Stimulated activated CD8-positive, alpha-beta memory T cell treated with anti-CD3 and anti-CD28 coated beads, Interleukin-7, amount 100 ng/mL, for 48 hours (primary cell): ENCODE results near the gene UBAP1.
A peak's percentile ranks its signal among the peaks of the same experiment; 100 is the strongest.
"Not testable (repeated sequence)": the region's sequence is repeated elsewhere in the genome, so short reads cannot be mapped to it uniquely, and the experiment has no call there.

ENCODE experiments used
- DNase-seq, 2 donors: peaks; one replicate each; pipeline ENCODE4 v3.0.0-alpha.2; 2020; ENCODE audit warnings: low read depth in 1 of 2; ENCODE audit errors: extremely low read depth in 1 of 2

Gene UBAP1

DNA sequence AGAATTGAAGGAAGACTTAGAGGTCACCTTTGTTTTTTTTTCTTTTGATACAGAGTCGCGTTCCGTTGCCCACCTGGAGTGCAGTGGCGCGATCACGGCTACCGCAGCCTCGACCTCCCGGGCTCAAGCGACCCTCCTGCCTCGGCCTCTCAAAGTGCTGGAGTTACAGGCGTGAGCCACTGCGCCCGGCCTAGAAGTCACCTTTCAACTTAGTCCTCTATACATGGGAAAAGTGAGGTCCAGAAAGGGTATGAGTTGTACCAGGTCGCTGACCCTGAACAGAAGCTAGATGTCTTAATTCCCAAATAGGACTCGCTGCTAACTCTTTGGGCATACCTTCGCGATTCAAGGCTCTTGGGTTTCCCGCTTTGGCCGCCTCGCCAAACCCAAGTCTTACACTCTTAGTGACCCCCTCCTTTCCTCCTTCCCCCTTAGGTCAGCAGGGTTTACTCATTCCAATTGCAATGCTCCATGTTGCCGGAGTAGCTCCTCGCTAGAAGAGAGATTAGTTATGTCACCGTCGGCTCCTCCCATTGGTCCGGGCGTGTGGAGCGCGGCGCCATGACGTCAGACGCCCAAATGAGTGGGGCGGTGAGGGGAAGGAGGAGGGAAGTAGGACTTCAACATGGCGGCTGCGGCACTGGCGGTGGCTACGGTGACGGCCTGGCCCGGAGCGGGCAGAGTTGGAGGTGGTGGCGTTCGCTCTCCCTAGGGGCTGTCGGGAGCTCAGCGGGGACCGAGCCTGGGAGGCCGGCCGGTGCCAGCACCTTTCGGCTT is at the start of gene UBAP1:
Gene UBAP1, plus strand, starts transcription at position 608 of the 777 bp plus-strand sequence. CDS start 41,872 bp downstream, outside the sequence.
- peak; percentile 88 to 93 for DNase-seq

DNA sequence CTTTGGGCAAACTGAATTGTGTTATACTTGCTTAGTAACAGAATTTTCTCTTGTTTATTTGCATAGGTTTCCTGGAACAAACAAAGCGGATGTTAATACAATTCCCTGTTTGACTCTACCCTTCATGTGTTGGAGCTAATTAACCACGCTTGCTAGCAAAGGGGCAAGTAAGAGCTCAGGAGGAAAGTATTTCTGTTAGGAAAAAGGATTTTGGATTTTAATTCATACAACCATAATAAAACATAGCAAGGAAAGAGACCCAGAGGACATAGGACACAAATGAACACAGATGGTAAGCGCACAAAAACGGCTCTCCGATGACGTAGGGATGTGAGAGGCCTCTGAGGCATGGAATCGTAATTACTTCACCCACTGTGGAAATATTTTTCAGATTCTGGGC is 47.3 kb upstream of the UBAP1 start:
- no peak for DNase-seq

DNA sequence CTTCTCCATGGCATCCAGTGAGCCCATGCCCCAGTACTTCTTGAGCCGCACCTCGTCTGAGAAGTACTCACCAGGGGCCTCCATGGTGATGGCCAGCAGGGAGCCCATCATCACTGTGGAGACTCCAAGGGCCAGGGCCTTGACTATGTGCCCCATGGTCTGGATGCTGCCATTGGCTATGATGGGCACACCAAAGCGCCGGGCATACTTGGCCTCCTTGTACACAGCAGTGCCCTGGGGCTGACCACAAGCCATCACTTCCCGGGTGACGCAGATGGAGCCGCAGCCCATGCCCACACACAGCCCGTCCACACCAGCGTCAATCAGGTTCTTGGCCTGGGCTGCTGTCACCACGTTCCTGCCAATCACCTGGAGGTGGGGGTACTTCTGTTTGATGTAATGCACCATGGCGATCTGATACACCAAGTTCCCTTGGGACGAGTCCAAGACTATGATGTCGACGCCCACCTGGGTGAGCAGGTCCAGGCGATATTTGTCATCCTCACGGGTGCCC is 45.4 kb upstream of the UBAP1 start:
- DNase-seq: no peak

DNA sequence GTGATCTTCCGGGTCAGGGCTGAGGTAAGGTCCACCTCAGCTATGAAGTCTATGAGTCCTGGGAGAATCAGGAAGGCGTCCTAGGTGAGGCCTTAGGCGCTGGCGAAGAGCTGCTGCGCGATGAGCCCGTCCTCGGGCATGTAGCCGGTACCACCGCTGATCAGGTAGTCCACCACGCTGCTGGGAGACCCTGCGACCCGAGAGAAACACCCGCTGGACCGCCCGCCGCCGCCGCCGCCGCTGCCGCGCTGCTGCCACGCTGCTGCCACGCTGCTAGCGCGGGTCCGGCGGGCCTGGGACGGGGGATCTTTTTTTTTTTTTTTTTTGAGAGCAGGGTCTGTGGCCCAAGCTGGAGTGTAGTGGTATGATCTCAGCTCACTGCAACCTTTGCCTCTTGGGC is 44.3 kb upstream of the UBAP1 start:
- no peak for DNase-seq

DNA sequence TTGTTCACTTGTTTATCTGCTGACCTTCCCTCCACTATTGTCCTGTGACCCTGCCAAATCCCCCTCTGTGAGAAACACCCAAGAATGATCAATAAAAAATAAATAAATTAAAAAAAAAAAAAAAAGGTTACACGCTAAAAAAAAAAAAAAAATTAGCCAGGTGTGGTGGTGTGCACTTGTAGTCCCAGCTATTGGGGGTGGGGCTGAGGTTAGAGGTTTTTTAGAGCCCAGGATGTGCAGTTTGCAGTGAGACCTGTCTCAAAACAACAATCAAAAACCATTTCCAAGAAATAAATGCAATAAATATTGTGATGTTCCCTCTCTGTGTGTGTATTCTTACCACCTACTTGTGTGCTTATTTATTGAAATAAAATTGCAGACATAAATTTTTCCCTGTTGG is 40.2 kb upstream of the UBAP1 start:
- not testable (repeated sequence) for DNase-seq

DNA sequence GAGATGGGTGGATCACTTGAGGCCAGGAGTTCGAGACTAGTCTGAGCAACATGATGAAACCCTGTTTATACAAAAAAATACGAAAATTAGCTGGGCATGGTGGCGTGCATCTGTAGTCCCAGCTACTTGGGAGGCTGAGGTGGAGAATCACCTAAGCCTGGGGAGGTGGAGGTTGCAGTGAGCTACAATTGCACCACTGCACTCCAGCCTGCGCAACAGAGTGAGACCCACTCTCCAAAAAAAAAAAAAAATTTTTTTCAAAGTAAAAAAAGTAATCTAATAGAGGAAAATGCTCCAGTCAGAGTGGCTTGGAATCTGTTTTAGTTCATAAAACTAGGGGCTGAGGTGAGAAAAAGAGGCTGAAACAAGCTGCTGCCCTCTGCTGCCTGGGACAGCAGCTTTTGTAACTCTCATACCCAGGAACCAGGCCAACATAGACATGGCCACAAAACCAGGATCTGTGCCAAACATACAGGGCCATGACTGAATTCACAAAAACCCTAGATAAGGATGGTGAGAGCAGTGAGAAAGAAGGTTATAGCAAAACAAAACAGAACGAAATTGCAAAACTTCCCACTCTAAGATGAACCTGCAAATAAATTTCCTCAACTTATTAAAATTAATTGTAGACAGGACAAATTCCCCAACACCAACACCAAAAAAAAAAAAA is 39.2 kb upstream of the UBAP1 start:
- DNase-seq: no peak

DNA sequence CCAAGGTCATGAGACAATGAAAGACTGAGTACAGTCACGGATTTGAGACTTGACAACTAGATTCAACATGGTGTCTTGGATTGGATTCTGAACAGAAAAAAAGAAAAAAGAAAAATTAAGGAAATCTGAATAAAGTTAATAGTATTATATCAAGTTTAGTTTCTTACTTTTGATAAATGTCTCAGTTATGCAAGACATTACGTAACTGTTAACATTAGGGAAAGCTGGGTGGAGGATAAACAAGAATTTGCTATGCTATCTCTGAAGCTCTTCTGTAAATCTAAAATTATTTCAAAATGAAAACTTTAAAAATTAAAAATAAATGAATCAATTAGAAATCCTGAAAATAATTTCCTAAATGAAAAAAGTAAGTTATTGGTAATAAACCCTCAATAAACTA is 38.0 kb upstream of the UBAP1 start:
- no peak for DNase-seq

DNA sequence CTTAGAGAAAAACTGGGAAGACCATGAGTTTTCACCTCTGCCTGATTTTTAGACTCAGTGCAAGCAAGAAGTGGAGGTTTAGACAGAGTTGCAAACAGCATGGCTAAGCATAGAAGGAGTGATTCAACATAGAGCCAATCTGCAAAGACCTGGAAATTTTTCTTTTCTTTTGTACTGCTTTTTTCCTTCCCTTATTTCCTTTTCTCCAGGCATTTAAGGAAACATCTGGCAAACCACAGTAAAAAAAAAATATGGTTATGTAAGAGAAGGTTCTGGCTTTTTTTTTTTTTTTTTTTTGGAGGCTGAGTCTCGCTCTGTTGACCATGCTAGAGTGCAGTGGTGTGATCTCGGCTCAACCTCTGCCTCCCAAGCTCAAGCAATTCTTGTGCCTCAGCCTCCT is 35.7 kb upstream of the UBAP1 start:
- no peak for DNase-seq

DNA sequence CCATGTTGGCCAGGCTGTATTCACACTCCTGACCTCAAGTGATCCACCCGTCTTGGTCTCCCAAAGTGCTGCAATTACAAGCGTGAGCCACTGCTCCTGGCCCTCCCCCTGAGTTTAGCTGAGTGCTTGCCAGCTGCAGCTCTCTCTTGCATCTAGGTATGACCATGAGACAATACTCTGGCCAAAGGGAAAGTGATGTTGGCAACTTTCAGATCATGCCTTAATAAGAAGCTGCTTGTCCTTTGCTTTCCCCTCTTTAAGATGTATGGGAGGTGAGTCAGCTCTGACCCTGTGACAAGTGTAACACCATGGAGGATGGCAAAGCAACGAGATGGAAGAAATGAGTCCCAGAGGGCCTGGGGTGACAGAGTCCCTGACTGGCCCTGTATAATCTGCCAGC is 33.7 kb upstream of the UBAP1 start:
- DNase-seq: no peak

DNA sequence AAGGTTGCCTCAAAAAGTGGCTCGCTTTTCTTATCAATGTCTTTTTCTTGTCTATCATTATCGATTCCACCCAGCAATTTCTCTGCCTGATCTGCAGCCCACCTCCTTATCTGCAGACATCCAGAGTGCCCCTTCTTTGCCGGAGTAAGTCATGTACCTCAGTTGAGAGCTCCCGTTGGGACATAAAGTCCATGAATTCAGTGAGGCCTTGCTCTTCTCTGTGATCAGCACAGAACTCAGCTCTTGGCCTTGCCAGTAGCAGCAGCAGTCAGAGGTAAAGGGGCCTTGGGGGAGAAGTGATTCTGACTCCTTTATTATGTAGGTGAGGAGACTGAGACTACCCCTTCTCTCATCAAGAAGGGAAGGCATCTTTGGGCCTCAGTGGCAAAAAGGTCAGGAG is 27.4 kb upstream of the UBAP1 start:
- DNase-seq: no peak

DNA sequence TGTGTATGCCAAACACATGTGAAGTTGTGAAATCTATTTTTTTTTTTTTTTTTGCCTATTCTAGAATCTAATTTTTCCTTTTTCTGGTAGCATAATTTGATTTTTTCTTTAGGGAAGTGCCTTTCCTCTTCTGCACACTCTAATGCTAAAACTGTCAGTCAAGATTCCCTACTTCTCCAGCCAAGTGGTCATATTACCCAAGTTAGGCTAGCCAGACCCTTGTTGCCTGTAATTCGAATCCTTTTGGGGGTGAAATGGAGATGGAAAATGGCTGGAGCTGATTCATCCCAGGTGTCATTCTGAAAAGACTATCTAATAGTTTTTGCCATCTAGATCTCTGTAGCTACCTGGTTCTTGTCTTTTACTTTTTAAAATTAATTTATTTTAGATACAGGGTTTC is 24.8 kb upstream of the UBAP1 start:
- no peak for DNase-seq

DNA sequence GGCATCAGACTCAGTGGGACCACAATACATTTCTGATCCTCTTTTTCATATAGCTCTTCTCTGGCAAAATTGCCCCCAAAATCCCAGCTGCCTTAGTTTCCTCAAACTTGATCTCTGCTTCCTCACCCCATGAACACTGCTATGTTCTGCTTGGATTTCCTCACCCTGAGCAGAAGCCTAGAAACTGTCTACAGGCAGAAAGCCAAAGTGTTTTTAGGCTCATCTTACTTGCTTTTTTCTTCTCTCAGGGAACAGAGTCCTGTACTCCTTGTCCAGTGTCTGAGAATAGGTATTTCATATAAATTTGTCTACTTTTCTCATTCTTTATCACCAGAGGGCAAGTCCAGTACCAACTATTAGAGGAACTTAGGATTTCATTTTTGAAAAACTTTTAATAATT is 21.5 kb upstream of the UBAP1 start:
- no peak for DNase-seq

DNA sequence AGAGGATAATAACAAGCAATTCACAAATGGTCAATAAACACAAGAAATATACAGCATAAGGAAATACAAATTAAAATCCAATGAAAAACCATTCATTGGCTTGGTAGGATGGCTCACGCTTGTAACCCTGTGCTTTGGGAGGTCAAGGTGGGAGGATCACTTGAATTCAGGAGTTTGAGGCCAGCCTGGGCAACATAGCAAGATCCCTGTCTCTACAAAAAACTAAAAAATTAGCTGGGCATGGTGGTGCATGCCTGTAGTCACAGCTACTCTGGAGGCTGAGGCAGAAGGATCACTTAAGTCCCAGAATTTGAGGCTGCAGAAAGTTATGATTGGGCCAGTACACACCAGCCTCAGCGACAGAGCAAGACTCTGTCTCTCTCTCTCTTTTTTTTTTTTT is 20.9 kb upstream of the UBAP1 start:
- no peak for DNase-seq

DNA sequence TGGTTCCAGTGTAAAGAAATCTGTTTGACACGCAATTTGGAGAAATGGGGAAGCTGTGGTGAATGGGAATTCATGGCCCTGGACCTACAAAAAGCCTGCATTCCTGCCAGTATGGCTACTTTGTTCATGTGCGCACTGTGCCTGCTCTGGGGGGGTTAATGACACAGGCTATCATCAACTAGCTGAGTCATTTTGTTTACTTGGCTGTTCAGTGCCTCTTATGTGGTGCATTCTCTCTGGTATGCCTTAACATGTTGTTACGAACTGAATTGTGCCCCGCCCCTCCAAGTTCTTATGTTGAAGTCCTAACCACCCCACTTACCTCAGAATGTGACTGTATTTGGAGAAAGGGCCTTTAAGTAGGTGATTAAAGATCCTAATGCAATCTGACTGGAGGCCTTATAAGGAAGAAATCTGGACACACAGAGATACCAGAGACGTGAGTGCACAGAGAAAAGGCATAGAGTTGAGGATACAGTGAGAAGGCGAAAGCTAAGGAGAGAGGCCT is 20.4 kb upstream of the UBAP1 start:
- DNase-seq: no peak

DNA sequence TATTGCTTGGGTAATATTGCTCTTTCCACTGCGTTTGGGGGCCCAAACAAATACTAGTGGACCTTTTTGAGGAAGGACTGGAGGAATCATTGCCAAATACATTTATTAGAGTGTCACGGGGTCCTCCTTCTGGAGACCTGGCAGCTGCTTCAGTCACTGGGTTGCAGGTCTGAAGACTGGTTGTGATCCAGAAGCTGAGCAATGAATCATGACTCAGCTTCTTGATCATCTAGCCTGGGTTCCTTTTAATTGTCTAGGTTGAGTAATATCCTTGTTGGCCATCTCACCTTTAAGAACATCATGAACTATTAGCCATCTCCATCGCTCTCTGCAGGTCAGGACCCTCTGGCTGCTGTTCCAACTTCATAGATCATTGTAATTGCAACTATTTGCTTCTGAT is 15.4 kb upstream of the UBAP1 start:
- DNase-seq: no peak

DNA sequence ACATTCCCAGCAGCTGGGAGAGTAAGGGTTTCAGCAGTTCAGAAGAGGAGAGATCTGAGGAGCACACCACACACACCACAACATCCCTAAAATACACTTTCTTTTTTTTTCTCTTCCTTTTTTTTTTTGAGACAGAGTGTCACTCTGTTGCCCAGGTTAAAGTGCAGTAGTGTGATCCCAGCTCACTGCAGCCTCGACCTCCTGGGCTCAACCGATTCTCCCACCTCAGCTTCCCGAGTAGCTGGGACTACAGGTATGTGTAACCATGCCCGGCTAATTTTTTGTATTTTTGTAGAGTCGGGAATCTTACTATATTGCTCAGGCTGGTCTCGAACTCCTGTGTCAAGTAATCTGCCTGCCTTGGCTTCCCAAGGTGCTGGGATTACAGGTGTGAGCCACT is 9.7 kb upstream of the UBAP1 start:
- DNase-seq: no peak

DNA sequence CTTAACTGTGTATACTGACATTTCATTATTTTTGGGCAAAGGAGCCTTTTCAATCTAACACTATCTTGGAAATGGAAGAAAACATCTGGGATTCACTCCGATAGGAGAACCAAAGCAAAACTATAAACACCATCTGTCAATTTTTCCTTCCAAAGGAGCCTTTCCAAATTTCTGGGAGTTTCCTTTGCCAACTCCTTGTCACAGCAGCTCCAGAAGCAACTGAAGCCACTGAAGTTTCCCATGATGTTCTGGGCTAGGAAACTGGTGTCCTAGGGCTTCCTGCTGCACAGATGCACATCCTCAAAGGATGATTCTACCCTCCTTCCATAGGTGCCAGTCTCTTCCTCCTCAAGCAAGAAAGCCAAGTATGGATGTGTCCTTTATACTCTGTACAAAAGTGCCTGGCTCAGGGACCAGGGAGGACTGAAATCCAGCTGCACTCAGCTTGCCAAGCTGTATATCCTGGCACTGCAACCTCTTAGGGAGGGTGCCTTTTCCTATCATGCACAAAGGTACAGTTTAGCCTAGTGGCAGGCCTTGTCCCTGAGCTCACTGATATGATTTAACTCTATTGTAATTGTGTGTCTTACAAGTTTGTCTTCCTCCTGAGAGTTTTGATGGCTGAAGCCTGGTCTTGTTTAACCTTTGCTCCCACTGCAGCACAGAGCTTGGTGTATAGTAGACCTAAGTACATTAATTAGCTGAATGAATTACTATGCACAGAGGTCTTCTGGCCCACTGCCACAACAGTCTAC is 8.4 kb upstream of the UBAP1 start:
- DNase-seq: no peak

DNA sequence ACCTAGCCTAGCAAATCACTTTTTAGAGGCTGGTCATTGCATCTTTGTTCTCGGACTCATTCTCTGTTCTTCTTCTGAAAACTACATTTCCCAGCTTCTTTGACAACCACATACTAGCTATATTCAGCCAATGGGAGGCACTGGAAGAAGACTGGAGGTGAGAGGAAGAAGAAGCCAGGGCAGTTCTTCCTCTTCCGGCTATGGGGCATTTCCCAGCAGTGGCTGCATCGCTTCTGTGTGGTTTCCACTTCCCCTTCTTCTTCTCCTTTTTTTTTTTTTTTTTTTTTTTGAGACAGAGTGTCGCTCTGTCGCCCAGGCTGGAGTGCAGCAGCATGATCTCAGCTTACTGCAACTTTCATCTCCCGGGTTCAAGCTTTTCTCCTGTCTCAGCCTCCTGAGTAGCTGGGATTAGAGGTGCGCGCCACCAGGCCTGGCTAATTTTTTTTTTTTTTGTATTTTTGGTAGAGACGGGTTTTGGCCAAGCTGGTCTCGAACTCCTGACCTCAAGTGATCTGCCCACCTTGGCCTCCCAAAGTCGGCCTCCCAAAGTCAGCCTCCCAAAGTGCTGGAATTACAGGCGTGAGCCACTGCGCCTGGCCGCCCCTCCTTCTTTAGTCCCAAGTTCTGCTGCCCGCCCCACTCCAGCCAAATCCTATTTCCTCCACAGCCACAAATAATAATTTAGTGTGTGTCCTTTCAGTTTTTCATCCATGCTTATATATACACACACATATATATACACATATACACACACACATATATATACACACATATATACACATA is 6.9 kb upstream of the UBAP1 start:
- peak in 1 of 2 donors; percentile 19 for DNase-seq

DNA sequence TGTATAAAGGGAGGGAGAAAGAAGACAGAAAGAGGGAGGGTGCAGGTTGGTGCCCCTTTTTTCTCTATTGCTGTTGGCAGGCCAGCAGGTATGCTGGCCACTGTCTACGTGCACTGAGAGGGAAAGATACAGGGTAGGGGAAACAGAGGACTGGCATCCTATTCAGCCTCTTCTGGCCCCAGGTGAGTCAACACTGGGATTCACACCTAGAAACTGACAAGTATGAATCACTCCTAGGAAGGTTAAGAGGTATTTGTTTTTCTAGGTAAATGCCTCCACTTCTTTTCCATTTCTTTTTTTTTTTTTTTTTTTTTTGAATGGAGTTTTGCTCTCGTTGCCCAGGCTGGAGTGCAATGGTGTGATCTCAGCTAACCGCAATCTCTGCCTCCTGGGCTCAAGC is 2.8 kb upstream of the UBAP1 start:
- DNase-seq: no peak

DNA sequence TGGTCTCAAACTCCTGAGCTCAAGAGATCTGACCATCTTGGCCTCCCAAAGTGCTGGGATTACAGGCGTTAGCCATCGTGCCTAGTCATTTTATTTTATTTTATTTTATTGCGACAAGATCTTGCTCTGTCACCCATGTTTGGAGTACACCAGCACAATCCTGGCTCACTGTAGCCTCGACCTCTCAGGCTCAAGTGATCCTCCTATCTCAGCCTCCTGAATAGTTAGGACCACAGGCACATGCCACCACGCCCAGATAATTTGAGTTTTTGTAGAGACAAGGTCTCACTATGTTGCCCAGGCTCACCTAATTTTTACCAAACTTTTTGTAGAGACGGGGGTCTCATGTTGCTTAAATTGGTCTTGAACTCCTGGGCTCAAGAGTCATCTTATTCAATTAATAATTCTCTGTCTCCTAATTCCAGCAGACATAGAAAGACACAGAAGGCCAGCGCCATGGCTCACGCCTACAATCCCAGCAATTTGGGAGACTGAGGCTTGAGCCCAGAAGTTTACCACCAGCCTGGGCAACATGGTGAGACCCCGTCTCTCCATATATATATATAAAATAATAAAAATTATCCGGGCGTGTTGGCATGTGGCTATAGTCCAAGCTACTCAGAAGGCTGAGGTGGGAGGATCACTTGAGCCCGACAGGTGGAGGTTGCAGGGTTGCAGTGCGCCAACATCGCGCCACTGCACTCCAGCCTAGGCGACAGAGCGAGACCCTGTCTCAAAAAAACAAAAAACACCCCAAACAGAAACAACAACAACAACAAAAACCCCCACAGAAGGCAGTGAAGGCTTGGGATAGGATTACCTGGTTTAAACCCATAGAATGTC is 1.0 kb upstream of the UBAP1 start:
- DNase-seq: no peak
